ENCODE data around the gene GEMIN7. TPM values are rescaled to one million over a fixed set of nuclear protein-coding genes. Genes with fewer than 3 reads are reported as not detected.

Gene GEMIN7
- total RNA-seq, 1 experiment from 2014 or later = 77.0 TPM

GRCh38 chr19:45091031-45091923, 12.2 kb downstream of the GEMIN7 start:
- peaks cover 7% of the 10 kb centered on the region for H3K36me3 ChIP-seq (replicated peaks; ENCODE audit: control insufficient read depth, insufficient read depth, low read length)
- DNase-seq = peak; percentile 97

GRCh38 chr19:45092747-45093678, 14.0 kb downstream of the GEMIN7 start, which contains the start of gene PPP1R37:
TSS of gene PPP1R37 (plus strand) at chr19:45093179. CDS start at chr19:45093326, 147 bp downstream.
- H3K27me3 ChIP-seq (ENCODE audit: control insufficient read depth, insufficient read depth, low read length) = no peaks in the 10 kb centered on the region
- peaks cover 6% of the 10 kb centered on the region for H3K36me3 ChIP-seq (replicated peaks; ENCODE audit: control insufficient read depth, insufficient read depth, low read length)
- peak within 1 kb of the TSS; percentile 94 for H3K4me3 ChIP-seq (ENCODE audit: insufficient read depth, low read depth, low read length)
- DNase-seq = peak; percentile 98

More at GRCh38 chr19:45091031-45091923, 12.2 kb downstream of the GEMIN7 start:
- Histone ChIP-seq H3K4me3 (ENCODE audit: insufficient read depth, low read depth, low read length) (peak overlapping the region; percentile 94), H3K27me3 (ENCODE audit: control insufficient read depth, insufficient read depth, low read length) (no peaks in the 10 kb centered on the region)

- H3K36me3 ChIP-seq (replicated peaks; ENCODE audit: control insufficient read depth, insufficient read depth, low read length) = peaks cover 4% of the 10 kb centered on the region
- no peaks in the 10 kb centered on the region for H3K27me3 ChIP-seq (ENCODE audit: control insufficient read depth, insufficient read depth, low read length)
- no peak for DNase-seq
- H3K4me3 ChIP-seq (ENCODE audit: insufficient read depth, low read depth, low read length) = peak overlapping the region; percentile 94
These were observed 15.1 kb downstream of the GEMIN7 start for GRCh38 chr19:45094137-45094536.

GRCh38 chr19:45094707-45095106, 15.6 kb downstream of the GEMIN7 start:
- H3K4me3 ChIP-seq (ENCODE audit: insufficient read depth, low read depth, low read length) = no peak overlapping the region
- peaks cover 4% of the 10 kb centered on the region for H3K36me3 ChIP-seq (replicated peaks; ENCODE audit: control insufficient read depth, insufficient read depth, low read length)
- no peak for DNase-seq
- H3K27me3 ChIP-seq (ENCODE audit: control insufficient read depth, insufficient read depth, low read length) = no peaks in the 10 kb centered on the region

GRCh38 chr19:45095496-45096413, 16.7 kb downstream of the GEMIN7 start:
- Histone ChIP-seq H3K27me3 (ENCODE audit: control insufficient read depth, insufficient read depth, low read length) (no peaks in the 10 kb centered on the region), H3K4me3 (ENCODE audit: insufficient read depth, low read depth, low read length) (no peak overlapping the region), H3K36me3 (replicated peaks; ENCODE audit: control insufficient read depth, insufficient read depth, low read length) (no peaks in the 10 kb centered on the region)
- DNase-seq = peak; percentile 33

GRCh38 chr19:45096700-45097099, 17.6 kb downstream of the GEMIN7 start:
- H3K27me3 ChIP-seq (ENCODE audit: control insufficient read depth, insufficient read depth, low read length) = no peaks in the 10 kb centered on the region
- no peak overlapping the region for H3K4me3 ChIP-seq (ENCODE audit: insufficient read depth, low read depth, low read length)
- H3K36me3 ChIP-seq (replicated peaks; ENCODE audit: control insufficient read depth, insufficient read depth, low read length) = no peaks in the 10 kb centered on the region
- no peak for DNase-seq

- H3K27me3 ChIP-seq (ENCODE audit: control insufficient read depth, insufficient read depth, low read length) = no peaks in the 10 kb centered on the region
- no peaks in the 10 kb centered on the region for H3K36me3 ChIP-seq (replicated peaks; ENCODE audit: control insufficient read depth, insufficient read depth, low read length)
- no peak overlapping the region for H3K4me3 ChIP-seq (ENCODE audit: insufficient read depth, low read depth, low read length)
- peak; percentile 60 for DNase-seq
These were observed 18.4 kb downstream of the GEMIN7 start for GRCh38 chr19:45097450-45097775.

- peak; percentile 70 for DNase-seq
- Histone ChIP-seq H3K36me3 (replicated peaks; ENCODE audit: control insufficient read depth, insufficient read depth, low read length) (no peaks in the 10 kb centered on the region; the same call in 1 of the 2 replicates), H3K4me3 (ENCODE audit: insufficient read depth, low read depth, low read length) (no peak overlapping the region), H3K27me3 (ENCODE audit: control insufficient read depth, insufficient read depth, low read length) (no peaks in the 10 kb centered on the region)
These were observed 18.9 kb downstream of the GEMIN7 start for GRCh38 chr19:45097776-45098520.

- Histone ChIP-seq H3K4me3 (ENCODE audit: insufficient read depth, low read depth, low read length) (no peak overlapping the region), H3K27me3 (ENCODE audit: control insufficient read depth, insufficient read depth, low read length) (no peaks in the 10 kb centered on the region), H3K36me3 (replicated peaks; ENCODE audit: control insufficient read depth, insufficient read depth, low read length) (no peaks in the 10 kb centered on the region; the same call in 1 of the 2 replicates)
- no peak for DNase-seq
These were observed 19.7 kb downstream of the GEMIN7 start for GRCh38 chr19:45098521-45099466.

GRCh38 chr19:45099467-45100191, 20.6 kb downstream of the GEMIN7 start:
- Histone ChIP-seq H3K4me3 (ENCODE audit: insufficient read depth, low read depth, low read length) (no peak overlapping the region), H3K36me3 (replicated peaks; ENCODE audit: control insufficient read depth, insufficient read depth, low read length) (no peaks in the 10 kb centered on the region; the same call in 1 of the 2 replicates), H3K27me3 (ENCODE audit: control insufficient read depth, insufficient read depth, low read length) (no peaks in the 10 kb centered on the region)
- DNase-seq = peak; percentile 71

GRCh38 chr19:45100201-45100600, 21.1 kb downstream of the GEMIN7 start:
- no peak for DNase-seq
- Histone ChIP-seq H3K36me3 (replicated peaks; ENCODE audit: control insufficient read depth, insufficient read depth, low read length) (no peaks in the 10 kb centered on the region; the same call in 1 of the 2 replicates), H3K27me3 (ENCODE audit: control insufficient read depth, insufficient read depth, low read length) (no peaks in the 10 kb centered on the region), H3K4me3 (ENCODE audit: insufficient read depth, low read depth, low read length) (no peak overlapping the region)

GRCh38 chr19:45100846-45101252, 21.8 kb downstream of the GEMIN7 start:
- no peaks in the 10 kb centered on the region for H3K27me3 ChIP-seq (ENCODE audit: control insufficient read depth, insufficient read depth, low read length)
- H3K36me3 ChIP-seq (replicated peaks; ENCODE audit: control insufficient read depth, insufficient read depth, low read length) = no peaks in the 10 kb centered on the region; the same call in 1 of the 2 replicates
- DNase-seq = no peak
- no peak overlapping the region for H3K4me3 ChIP-seq (ENCODE audit: insufficient read depth, low read depth, low read length)

Data from H7 (cell line).